Right atrium auricular region (tissue), 2 donors: ENCODE measurements around the gene RARS1. TPM values are rescaled to one million over a fixed set of nuclear protein-coding genes. Genes with fewer than 3 reads are reported as not detected.
"Not testable (repeated sequence)": the region's sequence is repeated elsewhere in the genome, so short reads cannot be mapped to it uniquely, and the experiment has no call there.

ENCODE experiments used
- DNase-seq: peaks from one replicate; pipeline ENCODE4 v3.0.0-alpha.2; 2019; ENCODE audit warnings: low spot score
- H3K27ac ChIP-seq, 2 donors: fragments of 200-600 bp; sonication (generic); 1 replicate in 1 of 2; 2 replicates in 1 of 2; pipeline ENCODE4 v1.5.1; 2016 to 2019
- H3K27me3 ChIP-seq, 2 donors: fragments of 200-600 bp; sonication (generic); one replicate each; pipeline versions ENCODE4 v1.5.1 to v1.6.0; 2017 to 2019
- H3K36me3 ChIP-seq: fragments of 200-600 bp; sonication (generic); one replicate; pipeline ENCODE4 v1.5.1; 2016
- H3K4me1 ChIP-seq, 2 donors: fragments of 200-600 bp; sonication (generic); one replicate each; pipeline versions ENCODE4 v1.5.1 to v1.6.0; 2017 to 2019
- H3K4me3 ChIP-seq, 2 donors: fragments of 200-600 bp; sonication (generic); 1 replicate in 1 of 2; 2 replicates in 1 of 2; pipeline ENCODE4 v1.5.1; 2017 to 2019; ENCODE audit warnings: mild to moderate bottlenecking in 1 of 2, moderate library complexity in 1 of 2
- H3K9me3 ChIP-seq, 2 donors: fragments of 200-600 bp; sonication (generic); one replicate each; pipeline ENCODE4 v1.5.1; 2019
- CTCF ChIP-seq, 2 donors: fragments of 200-600 bp; sonication (generic); IDR thresholded peaks; one replicate each; pipeline ENCODE4 v1.5.1; 2019; ENCODE audit warnings: antibody characterized with exemption in 2 of 2
- total RNA-seq, 2 donors: library from RNA; depleted of rRNA; stranded (reverse); fragments of >200 nt; gene quantifications; one replicate each; pipeline ENCODE4 v1.1.0, GENCODE V29; 2016

The RARS1 gene
- total RNA-seq, 2 donors from 2014 or later = 42.4 to 43.8 TPM

DNA sequence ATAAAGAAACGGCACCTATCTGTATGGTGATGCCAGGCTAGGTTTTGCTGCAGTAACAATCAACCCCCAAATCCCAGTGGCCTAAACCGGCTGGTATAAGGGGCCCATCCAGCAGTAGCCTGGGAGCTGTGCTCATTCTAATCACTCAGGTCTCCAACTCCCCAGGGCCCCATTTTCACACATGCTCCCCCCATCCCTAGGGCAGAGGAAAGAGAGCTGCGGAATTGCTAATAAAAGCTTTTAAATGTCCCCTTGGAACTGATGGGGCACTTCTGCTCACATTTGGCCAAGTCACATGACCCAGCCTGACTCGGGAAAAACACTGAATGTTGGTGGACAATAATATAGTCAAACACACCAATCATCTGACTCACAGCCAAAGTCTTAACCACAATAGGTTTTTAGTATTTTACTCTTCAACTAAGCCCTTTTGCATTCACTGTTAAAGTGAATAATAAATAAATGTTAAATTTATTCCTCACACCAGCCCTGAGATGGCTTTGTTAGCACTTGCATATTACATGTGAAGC, 44.4 kb downstream of the RARS1 start:
- Histone ChIP-seq H3K27ac (no peak overlapping the region), H3K36me3 (no peaks in the 10 kb centered on the region), H3K4me3 (no peak overlapping the region), H3K4me1 (peaks cover 0 to 8% of the 10 kb centered on the region in 2 donors), H3K9me3 (no peaks in the 10 kb centered on the region), H3K27me3 (peaks cover 10 to 11% of the 10 kb centered on the region in 2 donors)
- no peak for DNase-seq
- TF ChIP-seq CTCF (IDR thresholded peaks at IDR 0.05) = no peak

DNA sequence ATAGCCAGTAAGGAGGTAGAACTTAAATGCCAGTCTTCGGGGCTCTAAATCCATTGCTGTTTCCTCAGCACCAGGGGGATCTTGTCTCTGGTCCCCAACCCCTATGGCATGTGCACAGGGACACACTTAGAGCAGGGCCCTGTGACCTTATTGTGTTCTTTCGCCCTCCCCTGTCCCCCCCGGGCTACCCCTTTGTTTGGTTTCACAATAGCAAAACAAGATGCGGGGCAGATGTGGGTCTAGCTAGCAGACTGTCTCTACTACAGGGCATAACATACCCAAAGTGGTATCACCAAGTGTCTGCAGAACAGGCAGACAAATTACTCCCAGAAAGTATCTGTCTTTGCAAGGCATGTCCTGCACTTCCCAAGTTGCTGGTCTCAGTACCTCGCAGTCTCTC, 44.9 kb downstream of the RARS1 start:
- TF ChIP-seq CTCF (IDR thresholded peaks at IDR 0.05) = no peak
- Histone ChIP-seq H3K9me3 (no peaks in the 10 kb centered on the region), H3K4me3 (no peak overlapping the region), H3K27ac (no peak overlapping the region), H3K27me3 (peaks cover 10 to 11% of the 10 kb centered on the region in 2 donors), H3K4me1 (peaks cover 0 to 8% of the 10 kb centered on the region in 2 donors), H3K36me3 (no peaks in the 10 kb centered on the region)
- DNase-seq = no peak

GRCh38 chr5:168531987-168532864, 46.0 kb downstream of the RARS1 start:
- Histone ChIP-seq H3K27me3 (peaks cover 10 to 11% of the 10 kb centered on the region in 2 donors), H3K27ac (no peak overlapping the region)
- no peak for TF ChIP-seq CTCF (IDR thresholded peaks at IDR 0.05)

DNA sequence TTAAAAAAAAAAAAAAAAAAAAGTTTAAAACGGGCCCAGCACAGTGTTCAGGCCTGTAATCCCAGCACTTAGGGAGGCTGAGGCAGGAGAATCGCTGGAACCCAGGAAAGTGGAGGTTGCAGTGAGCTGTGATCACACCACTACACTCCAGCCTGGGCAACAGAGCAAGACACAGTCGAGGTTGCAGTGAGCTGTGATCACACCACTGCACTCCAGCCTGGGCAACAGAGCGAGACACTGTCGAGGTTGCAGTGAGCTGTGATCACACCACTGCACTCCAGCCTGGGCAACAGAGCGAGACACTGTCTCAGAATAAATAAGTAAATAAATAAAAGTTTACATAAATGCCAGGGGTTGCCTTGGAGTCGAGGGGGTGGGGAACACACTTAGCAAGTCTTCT, 48.1 kb downstream of the RARS1 start:
- DNase-seq, H3K27ac ChIP-seq, H3K9me3 ChIP-seq, H3K4me3 ChIP-seq, H3K36me3 ChIP-seq, H3K4me1 ChIP-seq: not testable (repeated sequence)
- H3K27me3 ChIP-seq = peaks cover 10 to 11% of the 10 kb centered on the region in 2 donors

More at GRCh38 chr5:168531987-168532864, 46.0 kb downstream of the RARS1 start:
- Histone ChIP-seq H3K4me1 (peaks cover 0 to 8% of the 10 kb centered on the region in 2 donors), H3K9me3 (no peaks in the 10 kb centered on the region), H3K36me3 (no peaks in the 10 kb centered on the region), H3K4me3 (no peak overlapping the region)
- DNase-seq = no peak

- TF ChIP-seq CTCF (IDR thresholded peaks at IDR 0.05) = no peak
- DNase-seq = no peak
- H3K27ac ChIP-seq = no peak overlapping the region
- H3K9me3 ChIP-seq = no peaks in the 10 kb centered on the region
- H3K4me3 ChIP-seq = no peak overlapping the region
- H3K4me1 ChIP-seq = no peaks in the 10 kb centered on the region
- no peaks in the 10 kb centered on the region for H3K36me3 ChIP-seq
- no peaks in the 10 kb centered on the region for H3K27me3 ChIP-seq
These were observed 50.9 kb downstream of the RARS1 start for GRCh38 chr5:168537176-168537575.

DNA sequence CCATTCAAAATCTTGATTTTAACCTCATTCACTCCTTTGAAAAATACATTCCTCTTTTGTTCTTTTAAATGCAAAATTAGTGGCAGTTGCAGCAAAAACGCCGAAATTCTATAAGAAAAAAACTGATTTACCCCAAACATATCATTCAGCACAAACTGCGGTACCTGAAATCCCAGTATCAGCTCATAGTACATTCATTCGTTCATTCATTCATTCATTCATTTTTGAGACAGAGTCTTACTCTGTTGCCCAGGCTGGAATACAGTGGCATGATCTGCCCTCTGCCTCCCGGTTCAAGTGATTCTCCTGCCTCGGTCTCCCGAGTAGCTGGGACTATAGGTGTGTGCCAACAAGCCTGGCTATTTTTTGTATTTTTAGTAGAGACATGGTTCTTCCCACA, 63.3 kb downstream of the RARS1 start:
- DNase-seq = no peak
- no peaks in the 10 kb centered on the region for H3K9me3 ChIP-seq
- peaks cover 9% of the 10 kb centered on the region for H3K36me3 ChIP-seq
- no peak for TF ChIP-seq CTCF (IDR thresholded peaks at IDR 0.05)
- no peaks in the 10 kb centered on the region for H3K27me3 ChIP-seq
- H3K4me3 ChIP-seq = no peak overlapping the region
- H3K4me1 ChIP-seq = no peaks in the 10 kb centered on the region
- H3K27ac ChIP-seq = no peak overlapping the region
